H9 (cell line): Measurements from ENCODE around the gene ATRIP. TPM values are rescaled to one million over a fixed set of nuclear protein-coding genes. Genes with fewer than 3 reads are reported as not detected.

ENCODE experiments used
- DNase-seq: peaks from one replicate; pipeline ENCODE4 v3.0.0-alpha.2; 2017
- H2AFZ ChIP-seq: one replicate; pipeline ENCODE4 v1.6.1; 2013; ENCODE audit warnings: mild to moderate bottlenecking, low read length, control low read depth, moderate library complexity
- H2AK5ac ChIP-seq: 2 replicates; pipeline ENCODE4 v1.6.1; 2013; ENCODE audit warnings: low read length, control low read depth, mixed read lengths; ENCODE audit not compliant: insufficient read length
- H2BK120ac ChIP-seq: one replicate; pipeline ENCODE4 v1.6.1; 2013; ENCODE audit warnings: low read depth, mild to moderate bottlenecking, low read length, control low read depth, inconsistent platforms; ENCODE audit not compliant: poor library complexity, severe bottlenecking
- H2BK12ac ChIP-seq: 2 replicates; pipeline ENCODE4 v1.6.1; 2013; ENCODE audit warnings: low read length, control low read depth, mixed read lengths, low read depth; ENCODE audit not compliant: insufficient read length
- H2BK15ac ChIP-seq: 2 replicates; pipeline ENCODE4 v1.6.1; 2013; ENCODE audit warnings: low read depth, low read length, control low read depth
- H2BK20ac ChIP-seq: one replicate; pipeline ENCODE4 v1.6.1; 2013; ENCODE audit warnings: low read depth, mild to moderate bottlenecking, low read length, control low read depth, inconsistent platforms; ENCODE audit not compliant: poor library complexity, severe bottlenecking
- H2BK5ac ChIP-seq: 2 replicates; pipeline ENCODE4 v1.6.1; 2013; ENCODE audit warnings: low read length, control low read depth, mixed read lengths; ENCODE audit not compliant: insufficient read length
- H3K14ac ChIP-seq: 2 replicates; pipeline ENCODE4 v1.6.1; 2013; ENCODE audit warnings: low read length, control low read depth; ENCODE audit not compliant: insufficient read depth
- H3K18ac ChIP-seq: 2 replicates; pipeline ENCODE4 v1.6.1; 2013; ENCODE audit warnings: low read depth, mild to moderate bottlenecking, mixed read lengths, low read length, control low read depth; ENCODE audit not compliant: insufficient read length
- H3K23ac ChIP-seq: 2 replicates; pipeline ENCODE4 v1.6.1; 2013; ENCODE audit warnings: low read length, control low read depth, mixed read lengths, low read depth; ENCODE audit not compliant: insufficient read length
- H3K23me2 ChIP-seq: 2 replicates; pipeline ENCODE4 v1.6.1; 2013; ENCODE audit warnings: low read depth, mild to moderate bottlenecking, mixed read lengths, low read length, control low read depth; ENCODE audit not compliant: insufficient read length, poor library complexity, severe bottlenecking
- H3K27ac ChIP-seq: 2 replicates; pipeline ENCODE4 v1.5.1; 2013; ENCODE audit warnings: low read length, control low read depth, mixed read lengths, low read depth; ENCODE audit not compliant: insufficient read length
- H3K27me3 ChIP-seq: 2 replicates; pipeline ENCODE4 v1.6.1; 2013; ENCODE audit warnings: low read length, control low read depth, inconsistent platforms; ENCODE audit not compliant: insufficient read depth
- H3K4ac ChIP-seq: 2 replicates; pipeline ENCODE4 v1.6.1; 2013; ENCODE audit warnings: low read depth, mild to moderate bottlenecking, control low read depth, inconsistent platforms, low read length, moderate library complexity
- H3K4me1 ChIP-seq: 2 replicates; pipeline ENCODE4 v1.6.1; 2013; ENCODE audit warnings: low read length, control low read depth, inconsistent platforms; ENCODE audit not compliant: insufficient read depth
- H3K4me2 ChIP-seq: 2 replicates; pipeline ENCODE4 v1.6.1; 2013; ENCODE audit warnings: low read length, control low read depth, mixed read lengths; ENCODE audit not compliant: insufficient read length, insufficient read depth
- H3K56ac ChIP-seq: 2 replicates; pipeline ENCODE4 v1.6.1; 2013; ENCODE audit warnings: low read depth, mild to moderate bottlenecking, mixed read lengths, low read length, control low read depth; ENCODE audit not compliant: insufficient read length
- H3K79me1 ChIP-seq: 2 replicates; pipeline ENCODE4 v1.6.1; 2013; ENCODE audit warnings: low read depth, mild to moderate bottlenecking, moderate library complexity, low read length, control low read depth, inconsistent platforms; ENCODE audit not compliant: insufficient read depth, poor library complexity, severe bottlenecking
- H3K79me2 ChIP-seq: 2 replicates; pipeline ENCODE4 v1.6.1; 2013; ENCODE audit warnings: low read length, control low read depth, inconsistent platforms; ENCODE audit not compliant: insufficient read depth
- H3K9ac ChIP-seq: 2 replicates; pipeline ENCODE4 v1.6.1; 2013; ENCODE audit warnings: low read length, control low read depth, mixed read lengths; ENCODE audit not compliant: insufficient read length; ENCODE audit errors: extremely low read depth
- H3K9me3 ChIP-seq: one replicate; pipeline ENCODE4 v1.6.1; 2013; ENCODE audit warnings: low read depth, low read length, inconsistent platforms; ENCODE audit not compliant: control insufficient read depth
- H3T11ph ChIP-seq: one replicate; pipeline ENCODE4 v1.6.1; 2013; ENCODE audit warnings: mild to moderate bottlenecking, low read length, control low read depth, inconsistent platforms
- H4K20me1 ChIP-seq: one replicate; pipeline ENCODE4 v1.6.1; 2013; ENCODE audit not compliant: control insufficient read depth, insufficient read length, insufficient read depth
- H4K5ac ChIP-seq: 2 replicates; pipeline ENCODE4 v1.6.1; 2013; ENCODE audit warnings: low read depth, mild to moderate bottlenecking, mixed read lengths, low read length, control low read depth; ENCODE audit not compliant: insufficient read length
- H4K8ac ChIP-seq: replicated peaks from 2 replicates; pipeline ENCODE4 v1.6.1; 2013; ENCODE audit warnings: low read length, control low read depth, mixed read lengths, low read depth; ENCODE audit not compliant: insufficient read length
- H4K91ac ChIP-seq: 2 replicates; pipeline ENCODE4 v1.6.1; 2013; ENCODE audit warnings: low read depth, mild to moderate bottlenecking, moderate library complexity, mixed read lengths, low read length, control low read depth; ENCODE audit not compliant: insufficient read length
- H3K27ac Mint-ChIP-seq, 3 experiments: 2 replicates in 2 of 3; 3 replicates in 1 of 3; pipeline ENCODE4 v1.8.0; 2020 to 2021; ENCODE audit warnings: mixed read lengths in 3 of 3, mild to moderate bottlenecking in 1 of 3, moderate library complexity in 1 of 3
- H3K27me3 Mint-ChIP-seq: 2 replicates; pipeline ENCODE4 v1.8.0; 2021; ENCODE audit warnings: low read depth, mild to moderate bottlenecking, moderate library complexity, mixed read lengths
- H3K36me3 Mint-ChIP-seq, 3 experiments: 2 replicates in 2 of 3; 3 replicates in 1 of 3; pipeline ENCODE4 v1.8.0; 2020 to 2021; ENCODE audit warnings: low read depth in 3 of 3, mixed read lengths in 3 of 3; ENCODE audit not compliant: insufficient read depth in 1 of 3
- H3K4me1 Mint-ChIP-seq, 2 experiments: 2 replicates each; pipeline ENCODE4 v1.8.0; 2020; ENCODE audit warnings: mixed read lengths in 2 of 2
- H3K4me3 Mint-ChIP-seq, 2 experiments: 2 replicates in 1 of 2; 3 replicates in 1 of 2; pipeline ENCODE4 v1.8.0; 2020 to 2021; ENCODE audit warnings: mild to moderate bottlenecking in 2 of 2, mixed read lengths in 2 of 2, moderate library complexity in 1 of 2
- H3K9me3 Mint-ChIP-seq, 2 experiments: 2 replicates in 1 of 2; 3 replicates in 1 of 2; pipeline ENCODE4 v1.8.0; 2020; ENCODE audit warnings: mild to moderate bottlenecking in 2 of 2, mixed read lengths in 2 of 2, moderate library complexity in 1 of 2
- WGBS: extraction: QIAGEN DNeasy Blood & Tissue Kit; methylation state at CpG from one replicate; pipeline ENCODE4 v1.1.7; 2013; ENCODE audit warnings: missing lambda C conversion rate, low lambda C conversion rate, mixed read lengths; ENCODE audit not compliant: insufficient read length; ENCODE audit errors: extremely low coverage; 5-methylcytosine and 5-hydroxymethylcytosine counted together
- total RNA-seq: library from RNA; stranded (reverse); gene quantifications from 2 replicates; pipeline ENCODE4 v1.2.1, GENCODE V29; 2021
- TF ChIP-seq, protein P1 (sequence below): fragments of 200-600 bp; sonication (generic); conservative IDR thresholded peaks from 3 replicates; pipeline ENCODE4 v1.8.0; 2021; ENCODE audit warnings: antibody characterized with exemption, mild to moderate bottlenecking

Gene ATRIP
- total RNA-seq, 1 experiment from 2014 or later = 16.3 TPM

DNA sequence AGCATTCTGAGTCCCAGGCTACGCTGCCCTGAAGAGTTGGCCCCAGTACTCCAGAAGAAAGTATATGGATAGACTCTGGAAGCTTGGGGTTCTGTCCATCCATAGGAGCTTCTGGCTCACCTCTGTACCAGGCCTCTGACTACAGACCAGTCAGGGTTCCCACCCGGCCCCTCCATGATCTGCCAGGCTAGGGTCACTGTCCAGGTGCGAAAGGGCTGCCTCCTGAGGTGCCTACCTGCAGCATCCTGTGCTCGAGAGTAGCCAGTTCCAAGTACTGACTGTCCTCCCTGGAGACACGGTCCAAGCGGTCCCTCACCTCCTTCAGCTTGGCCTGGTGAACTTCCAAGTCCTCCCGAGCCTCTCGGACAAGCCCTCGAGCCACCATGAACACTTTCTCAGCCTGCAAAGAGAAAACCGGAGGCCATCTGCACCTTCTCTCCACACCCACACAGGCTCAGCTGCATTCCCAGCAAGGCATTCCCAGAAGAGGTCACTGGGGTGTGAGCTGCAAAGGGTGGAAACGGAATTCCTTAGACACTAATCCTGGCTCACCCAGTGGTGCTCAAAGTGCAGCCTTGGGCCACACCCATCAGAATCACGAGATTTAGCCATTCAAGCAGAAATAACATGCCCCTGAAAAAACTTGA is 12.9 kb upstream of the ATRIP start:
- H2BK15ac ChIP-seq = no peak overlapping the region
- no peaks in the 10 kb centered on the region for H3K9me3 ChIP-seq
- DNase-seq = no peak
- no peak overlapping the region for H2BK5ac ChIP-seq
- H2AK5ac ChIP-seq = no peak overlapping the region
- no peak overlapping the region for H3K27ac ChIP-seq
- peaks cover 4% of the 10 kb centered on the region for H3K23me2 ChIP-seq
- no peak overlapping the region for H3K4me3 Mint-ChIP-seq
- H3K14ac ChIP-seq = no peak overlapping the region
- H3K9me3 Mint-ChIP-seq = no peaks in the 10 kb centered on the region
- H2BK20ac ChIP-seq = no peak overlapping the region
- H3K9ac ChIP-seq = no peak overlapping the region
- H3K79me1 ChIP-seq = no peaks in the 10 kb centered on the region
- H4K91ac ChIP-seq = no peak overlapping the region
- H3K4me2 ChIP-seq = no peak overlapping the region
- TF ChIP-seq, protein P1, sequence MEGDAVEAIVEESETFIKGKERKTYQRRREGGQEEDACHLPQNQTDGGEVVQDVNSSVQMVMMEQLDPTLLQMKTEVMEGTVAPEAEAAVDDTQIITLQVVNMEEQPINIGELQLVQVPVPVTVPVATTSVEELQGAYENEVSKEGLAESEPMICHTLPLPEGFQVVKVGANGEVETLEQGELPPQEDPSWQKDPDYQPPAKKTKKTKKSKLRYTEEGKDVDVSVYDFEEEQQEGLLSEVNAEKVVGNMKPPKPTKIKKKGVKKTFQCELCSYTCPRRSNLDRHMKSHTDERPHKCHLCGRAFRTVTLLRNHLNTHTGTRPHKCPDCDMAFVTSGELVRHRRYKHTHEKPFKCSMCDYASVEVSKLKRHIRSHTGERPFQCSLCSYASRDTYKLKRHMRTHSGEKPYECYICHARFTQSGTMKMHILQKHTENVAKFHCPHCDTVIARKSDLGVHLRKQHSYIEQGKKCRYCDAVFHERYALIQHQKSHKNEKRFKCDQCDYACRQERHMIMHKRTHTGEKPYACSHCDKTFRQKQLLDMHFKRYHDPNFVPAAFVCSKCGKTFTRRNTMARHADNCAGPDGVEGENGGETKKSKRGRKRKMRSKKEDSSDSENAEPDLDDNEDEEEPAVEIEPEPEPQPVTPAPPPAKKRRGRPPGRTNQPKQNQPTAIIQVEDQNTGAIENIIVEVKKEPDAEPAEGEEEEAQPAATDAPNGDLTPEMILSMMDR = no peak
- no CpG with 5 or more reads among the region's 12 CpGs for WGBS
- no peak overlapping the region for H2BK12ac ChIP-seq
- no peak overlapping the region for H2BK120ac ChIP-seq
- H4K5ac ChIP-seq = no peak overlapping the region
- H3K27ac Mint-ChIP-seq = peak overlapping the region in 1 of 3 experiments; percentile 56; a peak in 1 of 7 replicates
- H3K56ac ChIP-seq = no peak overlapping the region
- H3K27me3 Mint-ChIP-seq = no peaks in the 10 kb centered on the region
- H3K23ac ChIP-seq = no peak overlapping the region
- H3K18ac ChIP-seq = no peak overlapping the region
- no peaks in the 10 kb centered on the region for H3K79me2 ChIP-seq
- H4K8ac ChIP-seq = no peak overlapping the region
- H3K4me1 Mint-ChIP-seq = peaks cover 25 to 27% of the 10 kb centered on the region in 2 experiments
- no peak overlapping the region for H2AFZ ChIP-seq
- no peaks in the 10 kb centered on the region for H3K27me3 ChIP-seq
- no peak overlapping the region for H3K4ac ChIP-seq
- peaks cover 7% of the 10 kb centered on the region; the same call in 1 of the 2 replicates for H3K4me1 ChIP-seq
- no peaks in the 10 kb centered on the region for H4K20me1 ChIP-seq
- H3K36me3 Mint-ChIP-seq = peaks cover 21 to 40% (median 38%) of the 10 kb centered on the region in 3 experiments; a peak in 6 of 7 replicates
- H3T11ph ChIP-seq = no peak overlapping the region
